ENCODE results near the gene DOCK9. TPM values are rescaled to one million over a fixed set of nuclear protein-coding genes. Genes with fewer than 3 reads are reported as not detected.

DOCK9 gene
- total RNA-seq, 1 experiment from 2014 or later, result 36.6 TPM

- Mint-ChIP-seq H3K4me1 (peaks cover 7% of the 10 kb centered on the region), H3K27ac (0 out of 2 replicates have a peak overlapping the region, but pooled peaks have one; percentile 24), H3K9me3 (peaks cover 5% of the 10 kb centered on the region; the same call in 1 of the 2 replicates), H3K4me3 (no peak overlapping the region), H3K36me3 (no peaks in the 10 kb centered on the region), H3K27me3 (ENCODE audit: low read depth) (no peaks in the 10 kb centered on the region; the same call in 1 of the 2 replicates)
- DNase-seq (ENCODE audit: low spot score) (no peak), ATAC-seq (no peak; the same call in 1 of the 2 replicates)
- TF ChIP-seq ZNF396 (CRISPR knock-in tag; IDR thresholded peaks at IDR 0.05; ENCODE audit: borderline replicate concordance), result no peak
- TF ChIP-seq JUN (CRISPR knock-in tag; IDR thresholded peaks at IDR 0.05), result no peak
- no peak for TF ChIP-seq ZMAT4 (CRISPR knock-in tag; IDR thresholded peaks at IDR 0.05)
- TF ChIP-seq RORB (CRISPR knock-in tag; IDR thresholded peaks at IDR 0.05), result no peak
- TF ChIP-seq GABPB1 (CRISPR knock-in tag; IDR thresholded peaks at IDR 0.05), result no peak
- TF ChIP-seq TEAD1 (CRISPR knock-in tag; IDR thresholded peaks at IDR 0.05), result no peak
- TF ChIP-seq AFF4 (CRISPR knock-in tag; IDR thresholded peaks at IDR 0.05; ENCODE audit: borderline replicate concordance), result no peak
- ChIA-PET POLR2A (no interaction called here), CTCF (interaction anchor here (1.0 to 1.1 kb wide), 2 partner anchors 10 to 126 kb away, joined by 3 to 5 read pairs; no protein-coding TSS in a partner anchor)
Measured at GRCh38 chr13:98966019-98966418, 11.8 kb downstream of the DOCK9 start.

- Mint-ChIP-seq H3K27me3 (ENCODE audit: low read depth) (no peaks in the 10 kb centered on the region; the same call in 1 of the 2 replicates), H3K27ac (no peak overlapping the region), H3K4me1 (peaks cover 7% of the 10 kb centered on the region), H3K4me3 (no peak overlapping the region), H3K36me3 (no peaks in the 10 kb centered on the region), H3K9me3 (peaks cover 5% of the 10 kb centered on the region; the same call in 1 of the 2 replicates)
- ATAC-seq (no peak), DNase-seq (ENCODE audit: low spot score) (no peak)
- POLR2A ChIA-PET, result no interaction called here
- CTCF ChIA-PET, result interaction anchor here (1.0 to 1.1 kb wide), 2 partner anchors 11 to 126 kb away, joined by 3 to 5 read pairs; no protein-coding TSS in a partner anchor
- no peak for TF ChIP-seq ZSCAN18 (CRISPR knock-in tag; IDR thresholded peaks at IDR 0.05)
- no peak for TF ChIP-seq ZNF263 (CRISPR knock-in tag; IDR thresholded peaks at IDR 0.05; ENCODE audit: low read depth)
- no peak for TF ChIP-seq TP53 (CRISPR knock-in tag; IDR thresholded peaks at IDR 0.05)
- no peak for TF ChIP-seq ZNF396 (CRISPR knock-in tag; IDR thresholded peaks at IDR 0.05; ENCODE audit: borderline replicate concordance)
- TF ChIP-seq IRF2 (CRISPR knock-in tag; IDR thresholded peaks at IDR 0.05; ENCODE audit: borderline replicate concordance, low read depth), result no peak
- TF ChIP-seq IRF1 (CRISPR knock-in tag; IDR thresholded peaks at IDR 0.05), result no peak
- no peak for TF ChIP-seq RELA (CRISPR knock-in tag; IDR thresholded peaks at IDR 0.05; ENCODE audit: borderline replicate concordance)
- TF ChIP-seq OVOL2 (CRISPR knock-in tag; IDR thresholded peaks at IDR 0.05; ENCODE audit: borderline replicate concordance), result no peak
- no peak for TF ChIP-seq GTF2I (CRISPR knock-in tag; conservative IDR thresholded peaks at IDR 0.05)
- TF ChIP-seq TCF7 (CRISPR knock-in tag; IDR thresholded peaks at IDR 0.05; ENCODE audit: low read depth), result no peak
- no peak for TF ChIP-seq MAX (CRISPR knock-in tag; IDR thresholded peaks at IDR 0.05)
- TF ChIP-seq ZNF232 (CRISPR knock-in tag; IDR thresholded peaks at IDR 0.05), result no peak
- no peak for TF ChIP-seq E2F5 (CRISPR knock-in tag; IDR thresholded peaks at IDR 0.05)
- TF ChIP-seq HMGXB4 (CRISPR knock-in tag; IDR thresholded peaks at IDR 0.05), result no peak
- TF ChIP-seq FOXP4 (CRISPR knock-in tag; IDR thresholded peaks at IDR 0.05), result no peak
- TF ChIP-seq ELF4 (CRISPR knock-in tag; IDR thresholded peaks at IDR 0.05; ENCODE audit: low read depth), result no peak
Measured at GRCh38 chr13:98965325-98965724, 12.5 kb downstream of the DOCK9 start.

All from WTC11 (cell line).